VCaP (cell line): ENCODE data around the gene MYOM3.

ENCODE experiments used
- H3K27ac ChIP-seq: fragments of 450-650 bp; 2 replicates; pipeline ENCODE4 v1.5.1; 2017
- CTCF ChIP-seq: fragments of 450-650 bp; conservative IDR thresholded peaks from 2 replicates; pipeline ENCODE4 v1.5.1; 2017; ENCODE audit warnings: mild to moderate bottlenecking, moderate library complexity

The MYOM3 gene

DNA sequence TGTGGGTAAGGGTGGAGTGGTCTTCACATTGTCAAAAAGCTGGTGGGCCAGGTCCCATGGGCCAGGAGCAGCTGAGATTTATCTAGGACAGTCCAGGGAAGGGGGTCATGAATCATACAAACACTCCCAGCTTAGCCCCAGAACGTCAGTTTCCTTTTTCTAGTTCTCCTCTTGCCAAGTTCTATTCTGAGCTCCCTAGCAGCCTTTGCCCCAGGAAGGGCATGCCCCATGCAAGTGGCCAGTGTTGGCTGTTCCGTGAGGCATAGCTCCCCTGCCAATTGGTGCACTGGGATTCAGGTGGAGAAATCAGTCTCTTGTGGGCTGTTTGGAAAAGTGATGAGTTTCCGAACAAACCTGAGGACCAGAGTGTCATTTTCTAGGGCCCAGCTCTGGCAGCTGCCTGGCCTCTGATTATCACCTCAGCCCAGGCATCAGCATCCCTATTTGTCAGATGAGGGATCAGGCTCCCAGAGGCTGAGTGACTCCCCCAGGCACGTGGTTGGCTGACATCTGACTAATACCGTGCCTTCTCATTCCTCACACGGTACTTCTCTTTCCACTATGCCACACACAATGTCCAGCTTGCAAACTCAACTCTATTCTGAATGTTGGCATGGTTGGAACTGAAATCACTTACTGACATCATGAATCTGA, 14.2 kb upstream of the MYOM3 start:
- no peak for TF ChIP-seq CTCF
- no peak overlapping the region for H3K27ac ChIP-seq

GRCh38 chr1:24125456-24125855, 13.5 kb upstream of the MYOM3 start:
- no peak overlapping the region for H3K27ac ChIP-seq
- TF ChIP-seq CTCF: no peak

DNA sequence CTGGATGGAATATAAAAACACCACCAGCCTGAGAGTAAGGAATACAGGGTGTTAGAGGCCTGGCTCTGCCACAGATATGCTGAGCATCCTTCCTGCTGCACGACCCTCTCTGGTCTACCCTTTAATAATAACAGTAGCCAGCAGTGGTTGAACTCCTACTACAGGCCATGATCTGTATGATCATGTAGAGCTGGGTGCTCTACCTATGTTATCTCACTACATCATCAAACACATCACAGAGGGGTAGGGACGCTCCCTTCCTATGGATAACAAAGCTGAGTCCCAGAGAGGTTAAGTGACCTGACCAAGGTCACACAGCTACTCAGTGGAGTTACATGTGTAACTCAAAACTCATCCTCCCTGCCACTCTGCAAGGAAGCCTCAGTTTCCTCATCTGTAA, 13.0 kb upstream of the MYOM3 start:
- no peak for TF ChIP-seq CTCF
- H3K27ac ChIP-seq: no peak overlapping the region

DNA sequence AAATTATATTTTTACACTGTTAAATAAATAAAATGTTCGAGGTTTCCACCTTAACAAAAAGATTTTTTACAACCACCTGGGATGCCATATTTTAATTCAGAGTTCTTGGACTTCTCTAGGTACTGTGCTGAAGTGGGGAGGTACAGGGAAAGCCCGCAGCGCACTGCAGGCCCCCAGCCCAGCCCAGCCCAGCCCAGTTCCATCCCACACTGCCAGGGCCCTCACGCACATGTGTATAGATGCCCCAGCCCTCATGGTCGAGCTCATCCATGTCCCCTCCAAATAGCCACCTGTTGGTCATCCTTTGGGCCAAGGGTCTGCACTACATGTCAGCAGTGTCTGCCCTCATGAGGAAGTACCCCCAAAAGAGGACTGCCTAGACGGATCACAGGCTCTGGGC, 11.7 kb upstream of the MYOM3 start:
- H3K27ac ChIP-seq: no peak overlapping the region
- no peak for TF ChIP-seq CTCF

GRCh38 chr1:24122776-24123175, 10.8 kb upstream of the MYOM3 start:
- H3K27ac ChIP-seq: no peak overlapping the region
- no peak for TF ChIP-seq CTCF

DNA sequence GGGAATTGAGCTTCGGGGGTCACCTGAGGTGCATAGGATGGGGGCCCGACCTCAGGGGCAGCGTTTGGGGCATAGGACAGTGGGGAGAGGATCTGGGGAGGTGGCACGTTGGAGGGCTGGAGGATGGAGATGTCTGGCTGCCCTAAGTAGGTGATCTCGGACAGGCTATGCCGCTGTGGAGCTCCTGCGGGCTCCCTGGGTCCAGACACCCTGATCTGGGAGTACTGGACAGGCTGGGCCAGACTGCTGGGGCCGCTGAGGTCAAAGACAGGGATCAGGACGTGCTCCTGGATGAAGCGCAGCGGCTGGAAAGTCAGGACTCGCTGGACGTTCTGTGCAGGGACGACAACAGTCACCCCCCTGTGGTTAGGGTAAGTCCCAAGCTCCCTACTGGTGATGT, 9.5 kb upstream of the MYOM3 start:
- H3K27ac ChIP-seq: peak overlapping the region; percentile 65; the same call in 1 of the 2 replicates
- TF ChIP-seq CTCF: no peak

DNA sequence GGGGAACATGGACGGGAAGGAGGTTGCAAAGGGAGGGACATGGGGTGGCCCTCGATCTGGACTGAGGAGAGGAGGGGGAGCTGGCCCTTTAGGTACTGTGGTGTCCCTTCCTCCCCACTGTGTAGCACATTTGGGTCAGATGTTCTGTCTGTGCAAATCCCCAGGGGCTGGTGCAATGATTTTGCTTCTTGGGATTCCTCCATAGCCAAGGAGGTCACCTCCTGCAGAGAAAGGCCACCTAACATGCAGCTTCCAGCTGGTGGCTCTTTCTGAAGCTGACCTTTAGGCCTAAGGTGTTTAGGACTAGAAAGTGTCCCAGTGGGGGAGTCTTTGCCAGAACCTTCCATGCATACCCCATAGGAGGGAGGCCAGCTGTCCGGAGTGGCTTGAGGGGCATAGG, 9.0 kb upstream of the MYOM3 start:
- peak overlapping the region; percentile 65 for H3K27ac ChIP-seq
- TF ChIP-seq CTCF: no peak
